ENCODE data around the gene IL1R2.
"Not testable (repeated sequence)": the region's sequence is repeated elsewhere in the genome, so short reads cannot be mapped to it uniquely, and the experiment has no call there.

Gene IL1R2

GRCh38 chr2:102000813-102001766 is 9.3 kb downstream of the IL1R2 start:
- DNase-seq = no peak

GRCh38 chr2:102001767-102002142 is 10.0 kb downstream of the IL1R2 start:
- no peak for DNase-seq

- no peak for DNase-seq
Observed at GRCh38 chr2:102002228-102002627, 10.5 kb downstream of the IL1R2 start.

- DNase-seq = not testable (repeated sequence)
Observed at GRCh38 chr2:102002909-102003308, 11.1 kb downstream of the IL1R2 start.

- no peak for DNase-seq
Observed at GRCh38 chr2:102003696-102004095, 11.9 kb downstream of the IL1R2 start.

GRCh38 chr2:102004581-102004980 is 12.8 kb downstream of the IL1R2 start:
- no peak for DNase-seq

- DNase-seq = no peak
Observed at GRCh38 chr2:102005449-102005848, 13.7 kb downstream of the IL1R2 start.

- DNase-seq = no peak
Observed at GRCh38 chr2:102005989-102006885, 14.5 kb downstream of the IL1R2 start.

- DNase-seq = no peak
Observed at GRCh38 chr2:102006886-102007278, 15.1 kb downstream of the IL1R2 start.

- no peak for DNase-seq
Observed at GRCh38 chr2:102008490-102008889, 16.7 kb downstream of the IL1R2 start.

GRCh38 chr2:102009557-102009956 is 17.8 kb downstream of the IL1R2 start:
- no peak for DNase-seq

GRCh38 chr2:102010902-102011301 is 19.1 kb downstream of the IL1R2 start:
- DNase-seq = no peak

GRCh38 chr2:102012061-102012614 is 20.4 kb downstream of the IL1R2 start:
- DNase-seq = no peak

GRCh38 chr2:102013206-102014040 is 21.7 kb downstream of the IL1R2 start:
- no peak for DNase-seq

GRCh38 chr2:102014041-102014345 is 22.2 kb downstream of the IL1R2 start:
- no peak for DNase-seq

- DNase-seq = no peak
Observed at GRCh38 chr2:102015399-102015798, 23.6 kb downstream of the IL1R2 start.

- DNase-seq = no peak
Observed at GRCh38 chr2:102016399-102016955, 24.7 kb downstream of the IL1R2 start.

GRCh38 chr2:102018823-102019445 is 27.2 kb downstream of the IL1R2 start:
- DNase-seq = no peak

- no peak for DNase-seq
Observed at GRCh38 chr2:102020596-102021170, 28.9 kb downstream of the IL1R2 start.

GRCh38 chr2:102021779-102022178 is 30.0 kb downstream of the IL1R2 start:
- DNase-seq = no peak

- DNase-seq = no peak
Observed at GRCh38 chr2:102022884-102023539, 31.3 kb downstream of the IL1R2 start.

Data from GF-D8 (cell line).